GM18498 (cell line): ENCODE data around the gene SLC29A2.

Experiments
- ATAC-seq: cut with Tn5 transposase; IDR thresholded peaks from one replicate; pipeline ENCODE4 v1.9.1; 2021; ENCODE audit warnings: mild to moderate bottlenecking, moderate library complexity; ENCODE audit not compliant: unreplicated experiment

Gene SLC29A2

GRCh38 chr11:66335531-66336233 is 35.9 kb downstream of the SLC29A2 start:
- no peak for ATAC-seq

GRCh38 chr11:66334605-66335442 is 36.7 kb downstream of the SLC29A2 start:
- ATAC-seq, result no peak

- ATAC-seq, result no peak
These were observed 37.5 kb downstream of the SLC29A2 start for GRCh38 chr11:66333896-66334604.

GRCh38 chr11:66333220-66333877 is 38.2 kb downstream of the SLC29A2 start:
- no peak for ATAC-seq

DNA sequence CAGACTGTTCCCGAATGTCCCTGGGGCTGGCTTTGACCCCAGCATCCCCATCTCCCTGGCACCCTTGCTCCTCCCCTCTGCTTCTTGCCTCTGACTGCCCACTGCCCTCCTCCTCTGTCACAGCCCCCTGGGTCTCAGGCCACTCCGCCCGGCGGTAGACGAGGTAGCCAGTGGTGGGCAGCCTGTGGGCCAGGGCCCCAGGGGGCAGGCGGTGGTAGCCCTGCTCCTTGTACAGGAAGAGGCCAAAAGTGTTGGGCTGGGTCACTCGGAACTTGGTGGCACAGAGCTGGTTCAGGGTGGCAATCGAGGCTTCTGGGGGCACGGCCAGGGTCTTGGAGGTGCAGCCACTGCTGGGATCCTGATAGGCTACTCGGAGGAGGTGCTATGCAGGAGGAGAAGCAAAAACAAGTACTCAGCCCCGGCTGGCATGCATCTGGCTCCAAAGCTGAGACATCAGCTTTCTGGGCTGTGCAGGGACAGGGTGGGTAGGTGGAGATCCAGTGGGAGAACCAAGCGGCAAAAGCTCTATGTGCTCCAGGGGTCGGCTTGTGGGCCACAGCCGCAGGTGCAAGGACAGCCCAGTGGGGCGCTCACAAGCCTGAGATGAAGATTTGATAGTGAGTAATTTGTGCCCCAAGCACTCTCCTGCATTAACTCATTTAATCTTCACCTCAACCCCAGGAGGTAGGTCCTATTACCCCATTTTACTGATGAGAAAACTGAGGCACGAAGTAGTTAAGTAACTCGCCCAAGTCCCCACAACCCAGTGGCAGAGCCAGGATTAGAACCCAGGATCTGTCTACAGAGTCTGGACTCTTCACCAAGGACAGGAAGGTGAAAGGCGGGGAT is 39.0 kb downstream of the SLC29A2 start:
- ATAC-seq, result no peak

- no peak for ATAC-seq
These were observed 39.8 kb downstream of the SLC29A2 start for GRCh38 chr11:66331542-66332370.

GRCh38 chr11:66330931-66331330 is 40.6 kb downstream of the SLC29A2 start:
- no peak for ATAC-seq

DNA sequence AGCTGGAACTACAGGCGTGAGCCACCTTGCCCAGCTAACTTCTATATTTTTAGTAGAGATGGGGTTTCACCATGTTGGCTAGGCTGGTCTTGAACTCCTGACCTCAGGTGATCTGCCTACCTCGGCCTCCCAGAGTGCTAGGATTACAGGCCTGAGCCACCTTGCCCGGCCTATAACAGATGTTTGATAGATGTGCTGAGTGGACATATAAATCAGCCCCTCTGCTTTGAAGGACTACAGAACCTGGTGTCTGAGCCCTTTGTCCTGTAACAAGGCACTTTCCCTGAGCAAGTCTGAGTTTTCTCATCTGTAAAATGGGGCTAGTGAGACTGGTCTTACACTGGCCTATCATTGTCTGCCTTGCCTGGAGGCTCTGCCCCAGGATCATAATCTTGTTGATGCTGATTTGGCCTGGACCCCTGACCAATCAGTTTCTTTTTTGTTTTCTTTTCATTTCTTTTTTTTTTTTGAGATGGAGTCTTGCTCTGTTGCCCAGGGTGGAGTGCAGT is 42.3 kb downstream of the SLC29A2 start:
- ATAC-seq, result no peak

GRCh38 chr11:66328302-66329144 is 43.0 kb downstream of the SLC29A2 start:
- ATAC-seq, result no peak

DNA sequence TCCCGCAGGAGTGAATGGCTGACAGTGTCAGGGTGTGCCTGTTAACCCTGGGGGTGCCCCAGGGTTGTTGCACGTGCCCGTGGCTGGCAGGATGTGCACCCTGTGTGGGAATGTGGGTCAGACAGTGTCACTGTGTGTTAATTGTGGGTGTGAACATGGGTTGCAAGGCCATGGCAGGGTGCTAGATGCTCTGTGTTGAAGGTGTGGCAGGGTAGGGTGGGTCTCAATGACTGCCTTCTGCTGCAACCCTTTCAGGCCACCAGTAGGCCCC is 43.6 kb downstream of the SLC29A2 start:
- ATAC-seq, result no peak

DNA sequence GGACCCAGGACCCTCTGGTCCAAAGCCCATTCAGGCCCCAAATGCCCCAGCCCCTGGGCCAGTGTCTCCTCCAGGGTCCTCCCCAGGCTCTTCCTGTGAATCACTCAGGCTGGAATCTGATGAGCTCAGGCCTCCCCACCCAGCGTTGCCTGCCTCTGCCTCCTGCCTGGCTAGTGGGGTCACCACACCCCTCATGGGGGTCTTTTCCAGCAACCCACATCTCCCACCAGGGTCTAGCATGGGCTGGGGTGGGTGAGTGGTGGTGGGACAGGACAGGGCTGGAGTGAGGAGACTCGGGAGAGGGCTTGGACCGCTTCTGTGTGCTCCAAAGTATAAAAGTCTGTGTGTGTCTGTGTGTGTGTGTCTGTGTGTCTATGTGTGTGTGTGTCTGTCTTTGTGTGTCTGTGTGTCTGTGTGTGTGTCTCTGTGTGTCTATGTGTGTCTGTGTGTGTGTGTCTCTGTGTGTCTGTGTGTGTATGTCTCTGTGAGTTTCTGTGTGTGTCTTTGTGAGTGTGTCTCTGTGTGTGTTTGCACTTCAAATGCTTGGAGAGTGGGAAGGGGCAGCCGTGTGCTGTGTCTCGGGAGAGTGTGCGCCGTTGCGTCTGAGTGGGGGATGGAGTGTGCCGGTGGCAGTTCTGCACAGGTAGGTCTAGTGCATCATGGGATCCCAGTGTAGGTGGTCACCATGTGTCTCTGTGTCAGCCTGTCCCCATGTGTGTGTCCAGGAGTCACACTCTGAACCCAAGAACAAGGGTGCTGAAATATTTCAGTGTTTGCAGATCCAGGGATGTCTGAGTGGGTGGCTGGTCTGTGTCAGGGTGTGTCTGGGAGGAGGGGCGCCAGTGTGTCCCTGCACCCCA is 44.2 kb downstream of the SLC29A2 start:
- ATAC-seq, result no peak

- no peak for ATAC-seq
These were observed 45.1 kb downstream of the SLC29A2 start for GRCh38 chr11:66326261-66327111.

GRCh38 chr11:66325263-66325671 is 46.3 kb downstream of the SLC29A2 start:
- ATAC-seq, result no peak

DNA sequence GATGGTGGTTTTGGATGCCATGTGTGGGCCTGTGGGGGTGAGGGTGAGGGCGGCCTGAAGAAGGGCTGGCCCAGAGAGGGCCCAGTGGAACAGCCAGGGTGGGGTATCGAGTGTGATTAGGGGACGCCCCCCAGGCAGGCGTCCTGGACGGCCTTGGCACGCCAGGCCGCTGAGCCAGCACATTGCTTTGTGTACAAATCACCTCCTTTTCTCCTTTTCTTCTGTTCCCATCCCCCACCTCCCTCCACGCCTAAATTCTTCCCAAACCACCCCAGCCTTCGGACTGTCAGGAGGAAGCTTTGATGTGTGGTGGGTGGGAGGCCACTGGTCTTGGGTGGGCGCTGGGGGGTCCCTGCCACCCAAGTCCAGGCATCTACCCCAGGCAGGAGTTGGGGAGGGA is 46.9 kb downstream of the SLC29A2 start:
- no peak for ATAC-seq

- ATAC-seq, result no peak
These were observed 47.9 kb downstream of the SLC29A2 start for GRCh38 chr11:66323684-66324083.

DNA sequence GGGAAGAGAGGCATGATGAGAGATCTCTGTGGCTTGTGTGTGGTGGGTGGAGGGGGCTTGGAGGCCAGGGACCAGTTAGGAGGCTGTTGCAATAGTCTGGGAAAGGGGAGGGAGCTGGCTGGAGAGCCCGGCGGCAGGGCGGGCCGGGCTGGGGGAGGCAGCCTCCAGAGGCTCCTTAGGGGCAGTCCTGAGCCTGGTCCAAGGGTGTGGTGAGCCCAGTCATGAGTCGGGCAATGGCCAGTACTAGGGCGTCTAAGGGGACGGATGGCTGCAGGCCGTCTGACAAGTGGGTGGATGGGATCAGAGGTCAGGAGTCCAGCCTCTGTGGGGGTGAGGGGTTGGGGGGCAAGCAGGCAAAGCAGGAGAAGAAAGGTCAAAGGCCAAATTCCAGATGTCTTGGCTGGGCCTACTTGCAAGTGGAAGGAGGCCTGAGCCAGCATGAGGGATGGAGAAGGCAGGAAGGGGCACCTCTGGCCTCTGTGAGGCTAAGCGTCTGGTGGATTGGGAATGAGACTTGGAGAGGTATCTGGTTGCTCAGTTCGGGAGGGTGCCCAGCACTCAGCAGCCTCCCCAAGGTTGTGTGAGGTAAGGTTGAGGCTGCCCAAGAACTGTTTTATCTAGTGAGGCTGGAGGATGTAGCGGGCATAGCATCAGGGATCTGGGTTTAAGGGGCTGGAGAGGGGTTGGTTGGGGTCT is 48.7 kb downstream of the SLC29A2 start:
- no peak for ATAC-seq
